Spleen (tissue), 7 donors: ENCODE data around the gene GRN.

Source experiments
- CTCF ChIP-seq, 11 experiments: fragments of 200-600 bp in 7 of 11; fragments of 450-650 bp in 4 of 11; sonication (generic) in 4 of 11; IDR thresholded peaks in 8 of 11; conservative IDR thresholded peaks in 3 of 11; 1 replicate in 7 of 11; 2 replicates in 4 of 11; pipeline versions ENCODE4 v1.4.0 to v1.8.0; 2016 to 2021; ENCODE audit warnings: antibody characterized with exemption in 11 of 11, inconsistent platforms in 4 of 11, mild to moderate bottlenecking in 1 of 11
- POLR2A ChIP-seq, 3 donors: fragments of 450-650 bp; IDR thresholded peaks; one replicate each; pipeline ENCODE4 v1.5.1; 2017; ENCODE audit warnings: antibody characterized with exemption in 3 of 3, mild to moderate bottlenecking in 1 of 3
- donor health status: DM: no; HTN: no; CAD: no; lungs with moderate emphysema.
- donor health status: DM: no; HTN: no; CAD: no.
- donor health status: DM: no; HTN: no; CAD: no.

GRCh38 chr17:44310188-44310587 lies 34.9 kb upstream of the GRN start:
- no peak for TF ChIP-seq POLR2A (IDR thresholded peaks at IDR 0.05)
- no peak for TF ChIP-seq CTCF (IDR thresholded peaks at IDR 0.05 in 8 of 11, conservative IDR thresholded peaks at IDR 0.05 in 3 of 11)
